Testis (tissue), 3 donors: ENCODE measurements around the gene GJD4. TPM values are rescaled to one million over a fixed set of nuclear protein-coding genes. Genes with fewer than 3 reads are reported as not detected.

Experiments
- DNase-seq: peaks from one replicate; pipeline ENCODE4 v3.0.0-alpha.2; 2019
- H3K27ac ChIP-seq, 2 donors: fragments of 200-600 bp; sonication (generic); one replicate each; pipeline ENCODE4 v1.5.1; 2019
- H3K27me3 ChIP-seq: fragments of 200-600 bp; sonication (generic); one replicate; pipeline ENCODE4 v1.5.1; 2019
- H3K36me3 ChIP-seq: fragments of 200-600 bp; sonication (generic); one replicate; pipeline ENCODE4 v1.5.1; 2017; ENCODE audit warnings: low read depth; ENCODE audit errors: missing control alignments
- H3K4me1 ChIP-seq: fragments of 200-600 bp; sonication (generic); one replicate; pipeline ENCODE4 v1.5.1; 2019
- H3K4me3 ChIP-seq, 2 donors: fragments of 200-600 bp; sonication (generic); one replicate each; pipeline ENCODE4 v1.5.1; 2017 to 2019
- H3K9me3 ChIP-seq: fragments of 200-600 bp; sonication (generic); one replicate; pipeline ENCODE4 v1.5.1; 2017
- CTCF ChIP-seq, 3 experiments: fragments of 450-650 bp in 2 of 3; fragments of 200-600 bp in 1 of 3; sonication (generic) in 1 of 3; IDR thresholded peaks; one replicate each; pipeline ENCODE4 v1.5.1; 2016 to 2019; ENCODE audit warnings: antibody characterized with exemption in 3 of 3, mild to moderate bottlenecking in 2 of 3, moderate library complexity in 1 of 3
- POLR2A ChIP-seq: fragments of 450-650 bp; IDR thresholded peaks from one replicate; pipeline ENCODE4 v1.6.1; 2017; ENCODE audit warnings: antibody characterized with exemption, mild to moderate bottlenecking, moderate library complexity
- WGBS, 2 donors: methylation state at CpG; one replicate each; pipeline ENCODE4 v1.1.5; 2018; 5-methylcytosine and 5-hydroxymethylcytosine counted together
- intact Hi-C: fragments of 100-400 bp; cut with DNase I; formaldehyde crosslinking; loops from one replicate; pipeline ENCODE4 v1.15.1; 2023; ENCODE audit warnings: low total_unique reads
- polyA plus RNA-seq: library from polyadenylated mRNA; stranded (reverse); fragments of 350-450 nt; fragmentation: Illumina TruSeq; extraction: RNeasy Lipid Tissue Mini Kit (QIAGEN cat#74804); gene quantifications from one replicate; pipeline ENCODE4 v1.2.3, GENCODE V29; 2014; ENCODE audit warnings: low read depth, low replicate concordance; ENCODE audit not compliant: insufficient read depth
- total RNA-seq, 2 donors: library from RNA; depleted of rRNA; stranded (reverse); fragments of >200 nt; gene quantifications; one replicate each; pipeline ENCODE4 v1.2.3, GENCODE V29; 2016

GJD4 gene
- total and polyA plus RNA-seq, 3 donors from 2014 or later: 0.31 TPM; not detected in 2

GRCh38 chr10:35592441-35592840, 12.7 kb upstream of the GJD4 start:
- TF ChIP-seq CTCF (IDR thresholded peaks at IDR 0.05): no peak
- no peak for TF ChIP-seq POLR2A
- DNase-seq: no peak
- Histone ChIP-seq H3K4me1 (no peaks in the 10 kb centered on the region), H3K27ac (no peak overlapping the region), H3K4me3 (no peak overlapping the region), H3K27me3 (no peaks in the 10 kb centered on the region), H3K9me3 (no peaks in the 10 kb centered on the region), H3K36me3 (no peaks in the 10 kb centered on the region)
- 91 to 96% methylated on average over 4 of the region's 4 CpGs for WGBS, 2 donors
- intact Hi-C loops: no loop called here

- no peak for DNase-seq
- Histone ChIP-seq H3K27ac (no peak overlapping the region), H3K9me3 (no peaks in the 10 kb centered on the region), H3K27me3 (no peaks in the 10 kb centered on the region), H3K4me3 (no peak overlapping the region), H3K4me1 (no peaks in the 10 kb centered on the region), H3K36me3 (no peaks in the 10 kb centered on the region)
- TF ChIP-seq POLR2A (no peak), CTCF (IDR thresholded peaks at IDR 0.05) (no peak)
- intact Hi-C loops: no loop called here
- WGBS, 2 donors: 69 to 74% methylated on average over 14 of the region's 14 CpGs
These were observed 10.7 kb upstream of the GJD4 start for GRCh38 chr10:35594115-35595079.

- Histone ChIP-seq H3K36me3 (no peaks in the 10 kb centered on the region), H3K27ac (no peak overlapping the region), H3K27me3 (no peaks in the 10 kb centered on the region), H3K4me1 (no peaks in the 10 kb centered on the region), H3K4me3 (no peak overlapping the region), H3K9me3 (no peaks in the 10 kb centered on the region)
- WGBS, 2 donors: 47 to 70% methylated on average over 2 to 3 of the region's 3 CpGs
- DNase-seq: no peak
- intact Hi-C loops: no loop called here
- no peak for TF ChIP-seq CTCF (IDR thresholded peaks at IDR 0.05)
- TF ChIP-seq POLR2A: no peak
These were observed 10.0 kb upstream of the GJD4 start for GRCh38 chr10:35595106-35595505.

- no peak overlapping the region for H3K4me3 ChIP-seq
- H3K9me3 ChIP-seq: no peaks in the 10 kb centered on the region
- H3K27ac ChIP-seq: no peak overlapping the region
- no peak for DNase-seq
- H3K27me3 ChIP-seq: no peaks in the 10 kb centered on the region
- H3K36me3 ChIP-seq: no peaks in the 10 kb centered on the region
- WGBS, 2 donors: 47 to 64% methylated on average over 5 to 6 of the region's 6 CpGs
- no peaks in the 10 kb centered on the region for H3K4me1 ChIP-seq
- TF ChIP-seq POLR2A (no peak), CTCF (IDR thresholded peaks at IDR 0.05) (no peak)
- intact Hi-C loops: no loop called here
These were observed 6.8 kb upstream of the GJD4 start for GRCh38 chr10:35598379-35598778.
